ENCODE measurements around the gene RABGAP1L. TPM values are rescaled to one million over a fixed set of nuclear protein-coding genes. Genes with fewer than 3 reads are reported as not detected.

RABGAP1L gene
- total RNA-seq, 2 donors from 2014 or later: 51.4 to 124 TPM

- DNase-seq (no peak), ATAC-seq (no peak)
- intact Hi-C loops (cut with DNase I): no loop called here
- H3K36me3 ChIP-seq (replicated peaks in 1 of 2; ENCODE audit: insufficient read depth in 1 of 2, low read depth in 2 of 2): no peaks in the 10 kb centered on the region
- H3K27me3 ChIP-seq: no peaks in the 10 kb centered on the region
- H3K9me3 ChIP-seq: no peaks in the 10 kb centered on the region
- no peaks in the 10 kb centered on the region for H3K4me1 ChIP-seq
- H3K4me3 ChIP-seq: no peak overlapping the region
- no peak for TF ChIP-seq POLR2A (IDR thresholded peaks at IDR 0.05)
- TF ChIP-seq CTCF (IDR thresholded peaks at IDR 0.05): no peak
- no peak overlapping the region for H3K27ac ChIP-seq
These were observed 564.9 kb downstream of the RABGAP1L start for GRCh38 chr1:174724219-174724618.

- TF ChIP-seq CTCF (IDR thresholded peaks at IDR 0.05) (peak in 4 of 7 experiments; percentile 7 to 44 (median 28)), POLR2A (IDR thresholded peaks at IDR 0.05) (no peak)
- Histone ChIP-seq H3K4me1 (no peaks in the 10 kb centered on the region), H3K36me3 (replicated peaks in 1 of 2; ENCODE audit: insufficient read depth in 1 of 2, low read depth in 2 of 2) (no peaks in the 10 kb centered on the region), H3K9me3 (no peaks in the 10 kb centered on the region), H3K27ac (no peak overlapping the region), H3K27me3 (no peaks in the 10 kb centered on the region), H3K4me3 (no peak overlapping the region)
- intact Hi-C loops (cut with DNase I): no loop called here
- ATAC-seq (no peak), DNase-seq (no peak)
- 55 to 62% methylated on average over 2 of the region's 2 CpGs for whole genome bisulfite sequencing, 2 donors
These were observed 567.0 kb downstream of the RABGAP1L start for GRCh38 chr1:174726167-174726879.

- intact Hi-C loops (cut with DNase I): no loop called here
- H3K27me3 ChIP-seq: no peaks in the 10 kb centered on the region
- no peak for ATAC-seq
- no peak overlapping the region for H3K27ac ChIP-seq
- 65 to 68% methylated on average over 4 of the region's 4 CpGs for WGBS, 2 donors
- no peak overlapping the region for H3K4me3 ChIP-seq
- no peak for TF ChIP-seq POLR2A (IDR thresholded peaks at IDR 0.05)
- TF ChIP-seq CTCF (IDR thresholded peaks at IDR 0.05): no peak
- no peaks in the 10 kb centered on the region for H3K36me3 ChIP-seq (replicated peaks in 1 of 2; ENCODE audit: insufficient read depth in 1 of 2, low read depth in 2 of 2)
- no peaks in the 10 kb centered on the region for H3K9me3 ChIP-seq
- H3K4me1 ChIP-seq: no peaks in the 10 kb centered on the region
- no peak for DNase-seq
These were observed 567.7 kb downstream of the RABGAP1L start for GRCh38 chr1:174726880-174727585.

GRCh38 chr1:174734270-174734669 lies 575.0 kb downstream of the RABGAP1L start:
- Histone ChIP-seq H3K4me1 (no peaks in the 10 kb centered on the region), H3K9me3 (no peaks in the 10 kb centered on the region), H3K4me3 (no peak overlapping the region), H3K36me3 (replicated peaks in 1 of 2; ENCODE audit: insufficient read depth in 1 of 2, low read depth in 2 of 2) (no peaks in the 10 kb centered on the region), H3K27ac (no peak overlapping the region), H3K27me3 (no peaks in the 10 kb centered on the region)
- WGBS, 2 donors: 89 to 92% methylated on average over 2 of the region's 2 CpGs
- no peak for DNase-seq
- intact Hi-C loops (cut with DNase I): loop anchor here (10.0 kb wide), 1 partner anchor 469 kb away; no protein-coding TSS in a partner anchor
- TF ChIP-seq POLR2A (IDR thresholded peaks at IDR 0.05) (no peak), CTCF (IDR thresholded peaks at IDR 0.05) (no peak)
- ATAC-seq: no peak

All from body of pancreas (tissue), 4 donors.